Retinal pigment epithelial cell (primary cell): ENCODE data around the gene TLCD2.

Experiments
- DNase-seq: peaks from one replicate; pipeline ENCODE4 v3.0.0-alpha.2; 2010; ENCODE audit warnings: low read depth
- H3K4me3 ChIP-seq: 2 replicates; pipeline ENCODE4 v1.5.1; 2011; ENCODE audit warnings: mild to moderate bottlenecking, low read length, control low read depth, moderate library complexity
- TF ChIP-seq, protein P1 (sequence below): conservative IDR thresholded peaks from 2 replicates; pipeline ENCODE4 v1.5.1; 2011; ENCODE audit warnings: low read depth, low read length, control low read depth, inconsistent platforms

Gene TLCD2

DNA sequence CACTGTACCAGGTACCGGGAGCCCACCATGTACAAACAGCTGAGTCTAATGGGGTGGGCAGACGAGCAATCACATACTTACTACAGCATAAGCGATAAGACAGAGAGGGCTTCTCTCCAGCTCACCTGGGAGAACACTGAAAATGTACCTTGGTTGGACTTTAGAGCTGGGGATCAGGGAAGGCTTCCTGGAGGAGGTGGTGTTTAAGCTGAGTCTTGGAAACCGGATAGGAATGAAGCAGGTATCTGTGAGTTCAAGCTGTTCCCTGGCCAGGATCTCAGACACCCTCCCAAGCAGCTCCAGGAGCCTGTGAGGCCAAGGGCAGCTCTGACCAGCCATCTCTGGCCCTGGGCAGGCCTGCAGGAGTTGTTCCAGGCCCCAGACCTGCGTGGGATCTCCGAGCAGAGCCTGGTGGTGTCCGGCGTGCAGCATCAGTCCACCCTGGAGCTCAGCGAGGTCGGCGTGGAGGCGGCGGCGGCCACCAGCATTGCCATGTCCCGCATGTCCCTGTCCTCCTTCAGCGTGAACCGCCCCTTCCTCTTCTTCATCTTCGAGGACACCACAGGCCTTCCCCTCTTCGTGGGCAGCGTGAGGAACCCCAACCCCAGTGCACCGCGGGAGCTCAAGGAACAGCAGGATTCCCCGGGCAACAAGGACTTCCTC lies 43.7 kb upstream of the TLCD2 start:
- H3K4me3 ChIP-seq = no peak overlapping the region
- TF ChIP-seq, protein P1, sequence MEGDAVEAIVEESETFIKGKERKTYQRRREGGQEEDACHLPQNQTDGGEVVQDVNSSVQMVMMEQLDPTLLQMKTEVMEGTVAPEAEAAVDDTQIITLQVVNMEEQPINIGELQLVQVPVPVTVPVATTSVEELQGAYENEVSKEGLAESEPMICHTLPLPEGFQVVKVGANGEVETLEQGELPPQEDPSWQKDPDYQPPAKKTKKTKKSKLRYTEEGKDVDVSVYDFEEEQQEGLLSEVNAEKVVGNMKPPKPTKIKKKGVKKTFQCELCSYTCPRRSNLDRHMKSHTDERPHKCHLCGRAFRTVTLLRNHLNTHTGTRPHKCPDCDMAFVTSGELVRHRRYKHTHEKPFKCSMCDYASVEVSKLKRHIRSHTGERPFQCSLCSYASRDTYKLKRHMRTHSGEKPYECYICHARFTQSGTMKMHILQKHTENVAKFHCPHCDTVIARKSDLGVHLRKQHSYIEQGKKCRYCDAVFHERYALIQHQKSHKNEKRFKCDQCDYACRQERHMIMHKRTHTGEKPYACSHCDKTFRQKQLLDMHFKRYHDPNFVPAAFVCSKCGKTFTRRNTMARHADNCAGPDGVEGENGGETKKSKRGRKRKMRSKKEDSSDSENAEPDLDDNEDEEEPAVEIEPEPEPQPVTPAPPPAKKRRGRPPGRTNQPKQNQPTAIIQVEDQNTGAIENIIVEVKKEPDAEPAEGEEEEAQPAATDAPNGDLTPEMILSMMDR = no peak
- no peak for DNase-seq

DNA sequence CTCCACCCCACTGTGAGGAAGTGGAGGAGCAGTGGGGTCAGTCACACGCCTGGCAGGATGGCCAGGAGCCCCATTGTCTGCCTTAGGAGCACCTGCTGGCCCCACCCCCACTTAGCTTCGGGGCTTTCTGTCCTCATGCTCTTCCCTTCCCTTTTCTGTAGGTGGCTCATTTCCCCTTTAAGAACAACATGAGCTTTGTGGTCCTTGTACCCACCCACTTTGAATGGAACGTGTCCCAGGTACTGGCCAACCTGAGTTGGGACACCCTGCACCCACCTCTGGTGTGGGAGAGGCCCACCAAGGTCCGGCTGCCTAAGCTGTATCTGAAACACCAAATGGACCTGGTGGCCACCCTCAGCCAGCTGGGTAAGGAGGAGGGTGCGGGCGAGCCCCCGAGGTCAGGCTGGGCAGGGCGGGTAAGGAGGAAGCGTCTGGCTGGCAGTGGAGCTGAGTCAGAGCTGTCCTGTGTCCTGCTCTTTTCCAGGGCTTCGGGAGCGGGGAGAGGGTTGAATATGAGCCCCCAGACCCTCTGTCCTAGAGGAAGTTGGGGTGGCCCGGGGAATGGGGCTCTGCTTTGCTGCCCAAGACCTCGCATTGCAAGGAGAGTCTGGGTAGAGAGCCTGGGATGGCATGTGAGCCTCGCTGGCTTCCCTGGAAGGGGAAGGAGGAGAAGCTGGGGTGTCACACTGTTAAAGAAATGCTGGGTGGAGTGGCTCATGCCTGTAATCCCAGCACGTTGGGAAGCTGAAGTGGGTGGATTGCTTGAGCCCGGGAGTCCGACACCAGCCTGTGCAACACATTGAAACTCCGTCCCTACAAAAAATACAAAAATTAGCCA lies 42.5 kb upstream of the TLCD2 start:
- DNase-seq = no peak
- H3K4me3 ChIP-seq = no peak overlapping the region
- TF ChIP-seq, protein P1 = no peak

DNA sequence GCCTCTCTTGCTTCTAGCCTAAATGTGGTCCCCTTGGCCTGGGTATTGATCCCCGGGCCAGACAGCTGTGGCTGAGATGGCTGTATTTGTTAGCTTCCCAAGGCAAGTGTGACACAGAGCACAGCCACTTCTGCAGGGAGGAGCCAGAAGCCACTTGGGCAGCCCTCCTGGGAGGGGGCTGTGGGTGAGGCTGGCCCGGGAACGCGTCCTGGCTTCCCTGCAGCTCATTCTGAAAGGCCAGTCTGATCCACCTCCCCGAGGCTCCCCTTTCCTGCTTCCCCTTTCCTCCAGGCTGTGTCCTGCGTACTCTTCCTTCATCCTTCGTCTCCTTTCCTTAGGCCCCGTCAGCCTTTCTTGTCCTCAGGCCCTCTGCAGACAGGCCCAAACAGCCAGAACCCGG lies 40.5 kb upstream of the TLCD2 start:
- DNase-seq = no peak
- no peak overlapping the region for H3K4me3 ChIP-seq

DNA sequence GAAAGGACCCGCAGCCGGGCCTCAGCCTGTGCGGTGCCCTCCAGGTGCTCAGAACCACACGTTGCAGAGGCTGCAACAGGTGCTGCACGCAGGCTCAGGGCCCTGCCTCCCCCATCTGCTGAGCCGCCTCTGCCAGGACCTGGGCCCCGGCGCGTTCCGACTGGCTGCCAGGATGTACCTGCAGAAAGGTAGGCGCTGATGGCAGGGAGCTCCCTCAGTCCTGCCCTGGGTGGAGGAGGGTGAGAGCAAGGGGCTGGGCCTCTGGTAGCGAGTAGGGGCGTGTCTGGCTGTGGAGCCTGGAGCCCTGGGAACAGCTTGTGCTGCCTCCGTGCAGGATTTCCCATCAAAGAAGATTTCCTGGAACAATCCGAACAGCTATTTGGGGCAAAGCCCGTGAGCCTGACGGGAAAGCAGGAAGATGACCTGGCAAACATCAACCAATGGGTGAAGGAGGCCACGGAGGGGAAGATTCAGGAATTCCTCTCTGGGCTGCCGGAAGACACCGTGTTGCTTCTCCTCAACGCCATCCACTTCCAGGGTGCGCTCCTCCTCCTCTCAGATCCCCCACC lies 36.9 kb upstream of the TLCD2 start:
- TF ChIP-seq, protein P1 = no peak
- H3K4me3 ChIP-seq = no peak overlapping the region
- no peak for DNase-seq

More for the DNA sequence above, 40.5 kb upstream of the TLCD2 start:
- TF ChIP-seq, protein P1 = no peak

DNA sequence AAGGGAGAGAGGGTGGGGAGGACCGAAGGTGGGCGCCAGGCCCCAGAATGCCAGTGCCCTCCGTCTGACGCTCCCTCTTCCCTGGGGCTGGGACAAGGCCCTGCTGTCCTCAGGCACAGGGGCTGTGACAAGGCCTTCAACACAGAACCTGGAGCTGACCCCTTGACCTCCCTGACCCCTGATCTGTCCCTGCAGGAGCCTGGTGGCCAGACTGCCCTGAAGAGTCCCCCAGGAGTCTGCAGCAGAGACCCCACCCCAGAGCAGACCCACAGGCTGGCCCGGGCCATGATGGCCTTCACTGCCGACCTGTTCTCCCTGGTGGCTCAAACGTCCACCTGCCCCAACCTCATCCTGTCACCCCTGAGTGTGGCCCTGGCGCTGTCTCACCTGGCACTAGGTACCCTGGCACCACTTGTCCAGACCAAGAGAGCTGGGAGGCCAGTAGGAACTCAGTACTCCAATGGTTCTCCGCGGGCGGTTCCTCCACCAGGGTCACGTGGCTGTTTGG lies 35.4 kb upstream of the TLCD2 start:
- TF ChIP-seq, protein P1 = no peak
- H3K4me3 ChIP-seq = no peak overlapping the region
- no peak for DNase-seq

DNA sequence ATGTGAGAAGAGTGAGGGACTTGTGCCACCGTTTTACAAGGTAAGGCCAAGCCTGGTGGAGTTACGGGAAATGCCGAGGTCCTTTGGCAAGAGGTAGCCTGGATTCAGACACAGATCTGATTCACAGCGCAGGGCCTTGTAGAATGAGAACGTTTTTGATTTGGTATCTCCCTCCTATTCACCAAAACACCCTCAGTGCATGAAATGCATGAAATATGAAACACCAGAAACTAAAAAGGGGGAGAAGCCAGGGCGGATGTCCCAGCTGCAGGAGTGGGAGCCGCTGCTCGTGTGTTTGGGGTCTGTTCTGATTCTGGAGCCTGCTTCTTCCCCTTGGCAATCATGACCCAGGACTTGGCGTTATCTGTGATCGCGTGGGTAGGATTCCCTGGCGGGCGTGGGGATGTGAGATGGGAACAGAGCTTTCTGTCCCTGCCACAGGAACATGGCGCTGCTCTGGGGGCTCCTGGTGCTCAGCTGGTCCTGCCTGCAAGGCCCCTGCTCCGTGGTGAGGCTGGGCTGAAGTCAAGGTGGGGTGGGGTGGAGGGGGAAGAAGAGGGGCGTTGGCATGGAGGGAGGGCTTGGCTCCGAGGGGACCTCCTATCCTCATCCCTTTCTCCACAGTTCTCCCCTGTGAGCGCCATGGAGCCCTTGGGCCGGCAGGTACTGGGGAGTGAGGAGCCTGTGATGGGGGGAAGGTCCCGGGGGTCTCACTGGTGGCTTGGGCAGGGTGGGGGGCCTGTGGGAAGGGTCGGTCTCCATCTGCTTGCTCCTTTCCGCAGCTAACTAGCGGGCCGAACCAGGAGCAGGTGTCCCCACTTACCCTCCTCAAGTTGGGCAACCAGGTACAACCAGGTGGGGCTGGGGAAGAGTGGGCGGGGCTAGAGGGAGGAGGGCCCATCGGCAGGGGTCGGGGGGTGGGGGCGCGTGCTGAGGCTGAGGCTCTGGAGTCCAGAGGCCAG lies 34.7 kb upstream of the TLCD2 start:
- TF ChIP-seq, protein P1 = no peak
- H3K4me3 ChIP-seq = no peak overlapping the region
- no peak for DNase-seq
